Right atrium auricular region (tissue), 2 donors: ENCODE data around the gene RNF17. TPM values are rescaled to one million over a fixed set of nuclear protein-coding genes. Genes with fewer than 3 reads are reported as not detected.

Source experiments
- DNase-seq: peaks from one replicate; pipeline ENCODE4 v3.0.0-alpha.2; 2019; ENCODE audit warnings: low spot score
- H3K27ac ChIP-seq, 2 donors: fragments of 200-600 bp; sonication (generic); 1 replicate in 1 of 2; 2 replicates in 1 of 2; pipeline ENCODE4 v1.5.1; 2016 to 2019
- H3K27me3 ChIP-seq, 2 donors: fragments of 200-600 bp; sonication (generic); one replicate each; pipeline versions ENCODE4 v1.5.1 to v1.6.0; 2017 to 2019
- H3K36me3 ChIP-seq: fragments of 200-600 bp; sonication (generic); one replicate; pipeline ENCODE4 v1.5.1; 2016
- H3K4me1 ChIP-seq, 2 donors: fragments of 200-600 bp; sonication (generic); one replicate each; pipeline versions ENCODE4 v1.5.1 to v1.6.0; 2017 to 2019
- H3K4me3 ChIP-seq, 2 donors: fragments of 200-600 bp; sonication (generic); 1 replicate in 1 of 2; 2 replicates in 1 of 2; pipeline ENCODE4 v1.5.1; 2017 to 2019; ENCODE audit warnings: mild to moderate bottlenecking in 1 of 2, moderate library complexity in 1 of 2
- H3K9me3 ChIP-seq, 2 donors: fragments of 200-600 bp; sonication (generic); one replicate each; pipeline ENCODE4 v1.5.1; 2019
- CTCF ChIP-seq, 2 donors: fragments of 200-600 bp; sonication (generic); IDR thresholded peaks; one replicate each; pipeline ENCODE4 v1.5.1; 2019; ENCODE audit warnings: antibody characterized with exemption in 2 of 2
- total RNA-seq, 2 donors: library from RNA; depleted of rRNA; stranded (reverse); fragments of >200 nt; gene quantifications; one replicate each; pipeline ENCODE4 v1.1.0, GENCODE V29; 2016

The RNF17 gene
- total RNA-seq, 2 donors from 2014 or later, result not detected

- no peaks in the 10 kb centered on the region for H3K36me3 ChIP-seq
- no peak overlapping the region for H3K4me3 ChIP-seq
- H3K4me1 ChIP-seq, result no peaks in the 10 kb centered on the region
- no peak overlapping the region for H3K27ac ChIP-seq
- no peak for TF ChIP-seq CTCF (IDR thresholded peaks at IDR 0.05)
- no peaks in the 10 kb centered on the region for H3K27me3 ChIP-seq
- peaks cover 0 to 5% of the 10 kb centered on the region in 2 donors for H3K9me3 ChIP-seq
- DNase-seq, result peak; percentile 9
These were observed 29.0 kb upstream of the RNF17 start for GRCh38 chr13:24734950-24735349.

- Histone ChIP-seq H3K4me3 (no peak overlapping the region), H3K36me3 (no peaks in the 10 kb centered on the region), H3K4me1 (no peaks in the 10 kb centered on the region), H3K27ac (no peak overlapping the region), H3K9me3 (no peaks in the 10 kb centered on the region), H3K27me3 (no peaks in the 10 kb centered on the region)
- no peak for TF ChIP-seq CTCF (IDR thresholded peaks at IDR 0.05)
- no peak for DNase-seq
These were observed 26.9 kb upstream of the RNF17 start for GRCh38 chr13:24737042-24737441.

- no peak for DNase-seq
- no peaks in the 10 kb centered on the region for H3K36me3 ChIP-seq
- H3K4me3 ChIP-seq, result no peak overlapping the region
- H3K4me1 ChIP-seq, result no peaks in the 10 kb centered on the region
- no peaks in the 10 kb centered on the region for H3K9me3 ChIP-seq
- TF ChIP-seq CTCF (IDR thresholded peaks at IDR 0.05), result no peak
- no peaks in the 10 kb centered on the region for H3K27me3 ChIP-seq
- H3K27ac ChIP-seq, result no peak overlapping the region
These were observed 25.6 kb upstream of the RNF17 start for GRCh38 chr13:24738366-24738847.

- H3K27ac ChIP-seq, result no peak overlapping the region
- no peak for DNase-seq
- no peaks in the 10 kb centered on the region for H3K27me3 ChIP-seq
- H3K36me3 ChIP-seq, result no peaks in the 10 kb centered on the region
- H3K4me1 ChIP-seq, result no peaks in the 10 kb centered on the region
- no peak overlapping the region for H3K4me3 ChIP-seq
- TF ChIP-seq CTCF (IDR thresholded peaks at IDR 0.05), result no peak
- no peaks in the 10 kb centered on the region for H3K9me3 ChIP-seq
These were observed 23.7 kb upstream of the RNF17 start for GRCh38 chr13:24740014-24740890.

GRCh38 chr13:24741016-24741662 is 22.8 kb upstream of the RNF17 start:
- Histone ChIP-seq H3K36me3 (no peaks in the 10 kb centered on the region), H3K4me3 (no peak overlapping the region), H3K4me1 (peaks cover 0 to 5% of the 10 kb centered on the region in 2 donors), H3K27ac (no peak overlapping the region), H3K9me3 (no peaks in the 10 kb centered on the region), H3K27me3 (peaks cover 0 to 5% of the 10 kb centered on the region in 2 donors)
- no peak for DNase-seq
- no peak for TF ChIP-seq CTCF (IDR thresholded peaks at IDR 0.05)
